CD4-positive, alpha-beta T cell treated with Interleukin-4 for 4 hours (primary cell): ENCODE results near the gene STRIP1.

Experiments used
- DNase-seq: peaks from one replicate; pipeline ENCODE4 v3.0.0-alpha.2; 2020

STRIP1 gene

DNA sequence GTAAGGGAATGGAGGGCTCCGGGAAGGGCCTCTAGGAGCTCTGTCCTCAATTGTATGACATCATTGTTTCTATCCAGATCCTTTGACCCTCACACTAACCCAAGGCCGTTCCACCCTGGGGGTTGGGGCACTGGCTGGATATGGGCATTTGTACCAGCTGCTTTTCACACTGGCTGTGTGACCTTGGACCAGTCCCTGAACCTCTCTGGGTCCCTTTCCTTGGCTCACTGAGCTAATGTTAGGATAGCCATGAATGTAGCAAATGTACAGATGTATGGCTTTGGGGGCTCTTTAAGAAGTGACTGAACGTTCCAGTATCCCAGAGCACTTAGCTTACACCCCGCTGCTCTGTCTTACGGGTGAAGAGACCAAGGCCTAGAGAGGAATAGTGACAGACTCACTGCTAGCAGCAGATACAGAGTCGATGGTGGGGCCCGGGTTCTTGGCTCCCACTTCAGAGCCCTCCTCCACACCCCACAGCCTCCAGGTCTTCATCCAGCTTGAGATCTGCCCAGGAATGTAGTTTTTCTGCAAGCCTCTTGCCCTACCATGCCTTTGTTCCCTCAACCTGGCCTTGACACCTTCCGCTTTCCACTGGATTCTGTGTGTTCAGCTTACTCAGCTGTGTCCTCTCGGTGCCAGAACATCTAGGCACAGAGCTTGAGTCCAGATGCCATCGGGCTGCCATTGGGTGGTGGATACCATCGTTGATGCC, 63.2 kb downstream of the STRIP1 start:
- no peak for DNase-seq

DNA sequence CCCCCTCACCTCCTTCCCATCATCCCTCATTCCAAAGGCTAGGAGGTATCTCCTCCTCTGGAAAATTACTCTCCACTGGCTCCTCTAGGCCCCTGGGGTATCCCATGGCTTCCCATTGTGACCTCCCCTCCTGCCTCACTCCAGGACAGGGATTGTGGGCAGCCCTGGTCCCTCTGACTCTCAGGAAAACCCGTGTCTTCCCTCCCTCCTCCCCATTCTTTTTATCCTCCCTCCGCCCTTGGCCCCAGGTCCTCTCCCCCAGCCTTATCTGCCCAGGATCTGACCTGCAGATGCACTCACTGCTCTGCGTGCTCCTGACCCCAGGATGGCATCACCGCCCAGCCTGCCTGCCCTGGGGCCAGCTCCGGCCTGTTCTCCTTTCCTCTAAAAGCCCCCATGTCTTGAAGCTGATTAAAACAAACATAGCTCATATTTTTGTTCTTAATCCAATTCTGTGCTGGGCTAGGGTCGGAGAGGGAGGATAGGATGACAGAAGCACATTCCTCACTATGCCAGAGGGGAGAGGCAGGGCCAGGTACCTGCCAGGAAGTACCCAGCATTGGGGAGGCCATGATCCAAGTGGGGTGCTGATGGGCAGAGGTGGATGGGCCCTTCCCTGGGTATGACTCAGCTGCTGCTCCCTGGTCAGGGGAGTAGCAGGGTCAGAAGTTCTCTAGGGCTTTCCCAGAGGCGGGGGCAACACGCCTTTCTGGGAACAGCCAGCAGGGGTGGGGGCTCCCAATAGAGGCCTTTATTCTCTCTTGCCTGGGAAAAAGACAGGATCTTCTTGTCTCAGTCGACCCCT, 64.0 kb downstream of the STRIP1 start:
- DNase-seq, result no peak

GRCh38 chr1:110100335-110100734, 65.9 kb downstream of the STRIP1 start:
- DNase-seq, result no peak

- no peak for DNase-seq
Observed at GRCh38 chr1:110102081-110102480, 67.7 kb downstream of the STRIP1 start.
